ENCODE measurements around the gene GMNC.

GMNC gene

DNA sequence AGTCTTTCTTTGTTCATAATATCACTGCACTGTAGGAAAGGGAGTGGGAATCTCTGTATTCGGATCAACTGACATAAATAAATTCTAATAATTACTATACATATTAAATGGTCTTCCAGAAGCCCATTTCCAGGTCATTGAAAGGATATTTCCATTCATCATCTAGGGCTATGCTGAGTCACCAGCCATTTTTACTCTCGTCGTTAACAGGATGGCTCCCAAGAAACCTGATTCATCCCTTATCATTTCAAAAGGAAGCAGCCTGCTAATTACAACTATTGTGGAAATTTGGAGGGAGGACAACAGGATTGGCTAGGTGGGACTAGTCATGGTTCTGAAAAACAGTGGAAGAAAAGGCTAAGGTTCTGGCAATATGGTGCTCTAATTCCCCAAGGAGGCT is 13.6 kb downstream of the GMNC start:
- DNase-seq = no peak

DNA sequence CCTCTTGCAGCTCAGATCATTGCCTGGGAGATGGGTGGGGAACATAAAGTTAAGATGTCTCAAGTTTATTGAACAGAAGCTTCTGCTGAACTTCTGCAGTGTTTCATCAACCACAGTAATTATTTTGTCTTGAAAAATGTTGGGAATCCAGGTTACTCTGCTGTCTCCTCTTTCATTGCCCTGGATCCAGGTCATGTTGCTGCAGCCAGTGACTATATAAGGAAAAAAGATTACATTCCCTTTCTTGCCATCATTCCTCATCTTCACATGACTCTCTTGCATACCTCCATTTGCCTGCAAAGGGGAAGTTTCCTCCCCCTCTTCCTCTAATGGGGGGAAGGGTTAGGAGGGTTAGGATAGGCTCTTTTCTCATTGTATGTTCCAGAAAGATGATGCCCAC is 15.1 kb downstream of the GMNC start:
- DNase-seq = no peak

DNA sequence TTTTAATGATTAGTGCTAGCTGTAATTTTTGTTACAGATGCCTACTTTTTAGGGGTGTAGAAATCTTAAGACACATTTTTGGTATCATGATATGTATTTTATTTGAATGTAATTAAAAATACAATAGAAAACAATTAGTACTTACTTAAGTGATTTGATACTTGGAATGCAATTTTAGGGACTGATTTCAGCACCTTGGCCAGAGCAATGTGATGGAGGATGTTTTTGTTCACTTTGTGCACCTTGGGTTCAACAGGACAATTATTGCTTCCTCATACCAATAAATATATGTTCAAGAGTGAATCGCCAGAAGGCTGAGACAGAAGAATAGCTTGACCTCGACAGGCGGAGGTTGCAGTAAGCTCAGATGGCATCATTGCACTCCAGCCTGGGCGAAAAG is 22.3 kb downstream of the GMNC start:
- no peak for DNase-seq

DNA sequence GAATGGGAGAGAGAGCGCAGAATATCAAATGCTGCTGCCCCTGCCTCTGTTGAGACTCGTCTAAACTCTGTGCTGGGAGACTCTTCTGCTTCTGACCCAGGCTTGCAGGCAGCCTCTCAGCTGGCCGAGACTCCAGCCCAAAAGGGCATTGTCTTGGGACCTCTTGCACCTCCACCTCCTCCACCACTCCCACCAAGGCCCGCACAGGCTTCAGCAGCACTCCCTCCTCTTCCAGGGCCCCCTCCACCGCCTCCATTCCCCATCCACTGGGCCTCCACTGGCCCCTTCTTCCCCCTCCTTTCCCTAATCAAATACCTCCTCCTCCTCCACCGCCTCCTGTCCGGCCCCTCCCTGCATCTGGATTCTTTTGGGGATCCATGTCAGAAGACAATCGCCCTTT is 31.3 kb downstream of the GMNC start:
- no peak for DNase-seq

DNA sequence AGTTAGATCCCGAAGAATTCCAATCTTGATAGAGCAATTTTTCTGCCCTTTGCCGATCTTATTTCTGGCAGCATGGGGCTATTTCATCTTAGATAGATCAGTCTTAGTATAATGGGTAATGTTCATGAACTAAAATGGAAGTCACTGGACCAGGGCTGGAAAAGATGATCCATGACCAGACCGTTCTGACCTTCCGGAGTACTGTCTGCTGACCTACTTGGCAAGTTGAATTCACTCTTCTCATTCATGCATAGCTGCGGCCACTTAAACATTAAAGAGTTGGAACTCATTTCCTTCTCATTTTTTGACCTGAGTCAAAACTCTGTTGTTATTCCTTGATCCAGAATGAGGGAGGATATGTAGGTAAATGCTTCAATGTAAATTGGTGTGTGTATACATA is 32.5 kb downstream of the GMNC start:
- no peak for DNase-seq

DNA sequence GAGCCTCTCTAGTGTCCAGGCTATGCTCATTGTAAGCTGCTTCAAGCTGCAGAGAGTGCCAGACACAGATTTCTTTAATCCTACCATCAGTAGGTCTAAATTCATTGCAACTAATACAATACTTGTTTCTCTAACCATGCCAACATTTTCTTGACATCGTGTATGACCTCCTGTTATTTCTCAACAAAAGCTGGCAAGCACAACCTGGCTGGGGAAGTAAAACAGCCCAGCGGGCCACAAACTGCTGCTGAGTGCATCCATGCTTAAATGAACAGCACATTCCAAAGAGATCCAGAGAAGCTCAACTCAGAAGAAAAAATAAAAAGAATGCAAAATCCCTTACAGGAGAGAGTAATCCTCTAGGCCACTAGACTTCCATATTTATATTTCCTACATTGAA is 36.5 kb downstream of the GMNC start:
- no peak for DNase-seq

DNA sequence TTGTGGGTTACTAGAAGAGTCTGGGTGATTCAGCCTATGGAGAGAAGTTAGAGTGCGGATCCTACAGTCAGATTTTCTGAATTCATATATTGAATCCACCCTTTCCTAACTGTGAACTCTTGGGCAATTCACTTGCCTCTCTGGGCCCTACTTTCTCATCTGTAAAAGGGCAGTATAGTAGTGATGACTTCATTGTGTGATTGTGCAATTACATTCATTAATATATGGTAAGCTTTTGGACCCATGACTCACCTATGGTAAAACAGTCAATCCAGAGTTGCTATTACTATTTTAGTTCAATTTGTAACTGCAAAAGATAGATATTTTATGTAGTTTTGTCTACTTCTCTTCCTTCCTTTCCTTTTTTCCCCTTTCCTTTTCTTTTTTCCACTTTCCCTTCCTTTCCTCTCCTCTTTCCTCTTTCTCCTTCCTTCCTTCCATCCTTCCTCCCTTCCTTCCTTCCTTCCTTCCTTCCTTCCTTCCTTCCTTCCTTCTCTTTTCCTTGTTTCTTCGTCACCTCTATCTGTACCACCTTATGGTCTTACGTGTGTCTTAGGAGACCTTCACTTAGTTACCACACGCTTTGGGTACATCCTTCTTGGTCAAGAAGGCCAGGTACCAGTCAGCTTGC is 37.0 kb downstream of the GMNC start:
- no peak for DNase-seq

DNA sequence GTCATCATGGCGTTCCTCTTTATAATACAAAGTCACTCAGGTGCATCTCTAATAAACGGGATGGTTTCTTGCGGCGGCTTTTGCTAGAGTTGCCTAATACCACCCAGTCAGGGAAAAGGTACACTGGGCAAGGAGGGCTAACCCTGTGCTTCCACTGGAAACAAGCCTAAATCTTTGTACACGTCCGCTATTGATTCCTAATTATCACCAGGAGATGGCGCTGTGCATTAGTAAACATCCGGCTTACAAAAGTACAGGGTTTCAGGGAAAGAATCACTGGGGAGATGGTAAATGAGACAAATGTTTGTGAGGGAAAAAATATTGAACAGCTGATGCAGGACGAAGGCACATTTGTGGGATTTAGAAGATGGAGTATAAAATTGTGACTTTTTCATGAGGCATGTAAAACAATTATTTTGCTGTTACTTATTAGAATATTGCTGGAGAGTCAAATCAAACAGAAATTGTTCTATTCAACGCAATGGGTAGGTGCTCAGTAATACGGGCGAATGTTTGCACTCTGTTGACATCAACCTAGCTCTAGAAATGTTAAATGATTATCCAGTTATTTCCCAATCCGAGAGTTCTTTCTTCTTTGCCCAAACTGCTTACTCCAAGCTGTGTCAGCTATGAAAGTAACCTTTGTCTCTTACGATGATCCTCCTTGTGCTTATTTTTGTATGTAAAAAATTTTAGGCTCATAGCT is 50.6 kb downstream of the GMNC start:
- peak; percentile 42 for DNase-seq

DNA sequence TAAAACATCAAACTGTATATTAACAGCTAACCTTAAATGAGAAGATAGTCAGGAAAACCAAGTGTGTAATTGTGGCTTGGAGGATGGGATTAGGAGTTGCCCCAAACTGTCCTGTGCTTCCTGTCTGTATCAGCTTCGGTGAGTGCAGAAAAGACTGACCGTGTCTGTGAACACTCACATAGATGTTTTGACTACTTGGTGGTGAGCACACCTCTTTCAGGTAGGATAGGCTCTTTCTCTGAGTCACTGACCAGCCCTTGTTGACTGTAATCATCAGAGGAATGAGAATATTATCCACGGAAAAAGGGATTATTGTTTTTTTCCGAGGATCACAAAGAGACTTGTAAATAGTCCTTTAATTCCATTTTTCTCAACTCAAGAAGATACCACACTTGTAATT is 51.5 kb downstream of the GMNC start:
- DNase-seq = no peak

DNA sequence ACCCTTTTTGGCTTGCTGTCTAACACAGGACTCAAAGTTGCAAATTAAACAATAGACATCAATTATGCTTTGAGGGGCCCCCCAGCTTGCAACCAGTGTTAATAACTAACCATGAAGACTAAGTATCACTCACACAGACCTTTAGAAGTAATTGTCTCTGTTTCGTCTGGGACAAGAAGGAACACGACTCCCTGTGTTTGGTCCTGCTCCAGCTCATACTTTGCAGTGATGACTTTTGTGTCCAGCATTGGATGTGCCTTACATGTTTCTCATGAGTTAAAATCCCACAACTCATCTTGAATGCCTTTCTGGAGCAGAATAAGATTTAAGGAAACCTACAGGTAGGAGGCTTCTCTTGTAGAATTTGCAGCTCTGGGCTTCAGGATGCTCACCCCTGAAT is 53.1 kb downstream of the GMNC start:
- DNase-seq = no peak

DNA sequence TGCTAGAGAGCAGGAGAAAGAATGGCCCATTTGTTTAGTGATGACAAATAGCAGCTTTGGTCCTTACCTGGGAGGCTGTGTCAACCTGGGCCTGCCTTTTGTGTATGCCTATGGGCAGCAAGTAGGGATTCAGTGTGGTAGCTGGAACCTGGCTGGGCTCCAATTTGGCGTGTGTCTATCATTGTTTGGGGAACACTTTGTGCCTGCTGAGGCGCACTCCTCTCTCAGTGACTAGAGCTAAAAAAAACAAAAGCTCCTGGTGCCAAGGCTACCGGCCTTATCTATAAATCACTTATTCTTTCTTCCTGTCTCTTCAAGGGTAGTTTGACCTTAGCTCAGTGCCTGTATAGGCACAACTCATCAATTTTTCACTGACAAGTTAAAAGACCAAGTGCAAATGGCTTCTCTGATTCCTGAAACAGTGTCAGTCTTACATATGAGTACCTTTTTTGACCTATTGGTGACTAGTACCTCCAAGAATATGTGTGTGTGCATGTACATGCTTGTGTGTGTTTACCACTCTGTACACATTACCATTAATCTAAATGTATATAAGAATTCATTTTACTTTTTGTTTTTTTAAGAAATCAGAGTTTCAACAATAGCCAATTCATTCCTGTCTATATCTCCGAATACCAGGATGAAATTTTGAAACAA is 54.6 kb downstream of the GMNC start:
- no peak for DNase-seq
